ENCODE data around the gene TMEM109.

Gene TMEM109

GRCh38 chr11:60910281-60910687 lies 3.7 kb upstream of the TMEM109 start:
- DNase-seq (ENCODE audit: low read depth), result no peak

GRCh38 chr11:60910711-60911380 lies 3.1 kb upstream of the TMEM109 start:
- DNase-seq (ENCODE audit: low read depth), result no peak

- DNase-seq (ENCODE audit: low read depth), result no peak
Observed at GRCh38 chr11:60912223-60912850, 1.6 kb upstream of the TMEM109 start.

- no peak for DNase-seq (ENCODE audit: low read depth)
Observed at GRCh38 chr11:60912851-60913528, 968 bp upstream of the TMEM109 start.

- peak; percentile 29 for DNase-seq (ENCODE audit: low read depth)
Observed at GRCh38 chr11:60914633-60915247, 782 bp downstream of the TMEM109 start.

GRCh38 chr11:60915248-60915914 lies 1.4 kb downstream of the TMEM109 start:
- peak; percentile 59 for DNase-seq (ENCODE audit: low read depth)

GRCh38 chr11:60916669-60917206 lies 2.8 kb downstream of the TMEM109 start:
- DNase-seq (ENCODE audit: low read depth), result no peak

- no peak for DNase-seq (ENCODE audit: low read depth)
Observed at GRCh38 chr11:60917267-60917666, 3.3 kb downstream of the TMEM109 start.

- no peak for DNase-seq (ENCODE audit: low read depth)
Observed at GRCh38 chr11:60918251-60918938, 4.4 kb downstream of the TMEM109 start.

GRCh38 chr11:60918939-60919265 lies 4.9 kb downstream of the TMEM109 start:
- DNase-seq (ENCODE audit: low read depth), result no peak

- no peak for DNase-seq (ENCODE audit: low read depth)
Observed at GRCh38 chr11:60919320-60919719, 5.4 kb downstream of the TMEM109 start.

GRCh38 chr11:60919956-60920355 lies 6.0 kb downstream of the TMEM109 start:
- DNase-seq (ENCODE audit: low read depth), result no peak

GRCh38 chr11:60921259-60921658 lies 7.3 kb downstream of the TMEM109 start:
- DNase-seq (ENCODE audit: low read depth), result no peak

- DNase-seq (ENCODE audit: low read depth), result no peak
Observed at GRCh38 chr11:60921777-60922335, 7.9 kb downstream of the TMEM109 start.

- DNase-seq (ENCODE audit: low read depth), result no peak
Observed at GRCh38 chr11:60922906-60923305, 8.9 kb downstream of the TMEM109 start.

GRCh38 chr11:60923326-60923725 lies 9.4 kb downstream of the TMEM109 start:
- no peak for DNase-seq (ENCODE audit: low read depth)

- no peak for DNase-seq (ENCODE audit: low read depth)
Observed at GRCh38 chr11:60923800-60924109, 9.8 kb downstream of the TMEM109 start.

- no peak for DNase-seq (ENCODE audit: low read depth)
Observed at GRCh38 chr11:60924110-60924905, 10.3 kb downstream of the TMEM109 start, which contains the start of gene TMEM132A. TMEM132A (plus strand) TSS chr11:60924460; CDS start chr11:60924634, 174 bp downstream.

- DNase-seq (ENCODE audit: low read depth), result no peak
Observed at GRCh38 chr11:60924906-60925853, 11.2 kb downstream of the TMEM109 start.

Measured in activated T-cell treated with anti-CD3 and anti-CD28 coated beads for 48 hours (primary cell).